GM18861 (cell line): ENCODE data around the gene IL1RAP.
A peak's percentile ranks its signal among the peaks of the same experiment; 100 is the strongest.

ENCODE experiments used
- ATAC-seq: cut with Tn5 transposase; IDR thresholded peaks from one replicate; pipeline ENCODE4 v1.9.1; 2021; ENCODE audit not compliant: unreplicated experiment

IL1RAP gene

DNA sequence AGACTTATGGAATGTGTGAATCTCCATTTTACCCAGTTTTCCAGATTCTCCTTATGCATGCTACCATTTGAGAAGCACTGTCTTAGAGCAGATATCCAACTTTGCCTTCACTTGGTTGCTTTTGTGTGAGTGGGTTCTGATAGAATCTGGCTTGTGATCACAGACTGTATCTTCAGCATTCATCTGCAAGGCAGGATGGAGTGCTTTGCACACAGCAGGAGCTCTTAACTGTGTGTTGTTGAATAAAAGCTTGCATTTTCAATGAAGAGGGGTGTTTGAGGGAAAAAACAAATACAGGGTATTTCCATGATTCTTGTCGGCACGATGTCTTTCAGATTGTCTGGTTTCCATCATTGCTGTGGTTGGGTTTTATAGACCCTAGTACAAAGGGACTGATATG lies 24.4 kb downstream of the IL1RAP start:
- ATAC-seq, result no peak

- no peak for ATAC-seq
Measured at GRCh38 chr3:190539526-190539925, 25.6 kb downstream of the IL1RAP start.

DNA sequence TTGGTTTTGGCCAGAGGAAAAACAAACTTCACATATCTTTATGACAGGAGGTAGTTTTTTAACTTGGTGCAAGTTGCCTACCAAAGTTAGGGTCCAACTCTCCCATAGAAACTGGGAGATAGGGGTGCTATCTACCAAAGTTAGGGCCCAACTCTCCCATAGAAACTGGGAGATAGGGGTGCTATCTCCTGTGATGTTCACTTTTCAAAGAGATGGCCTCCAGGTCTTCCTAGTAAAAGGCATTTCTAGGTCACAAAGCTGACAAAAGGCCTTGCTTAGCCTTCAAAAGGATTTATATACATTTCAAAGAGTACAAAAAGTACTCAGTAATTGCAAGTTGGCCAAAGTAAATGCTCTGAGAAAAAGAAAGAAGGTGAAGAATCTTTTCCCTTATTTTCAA lies 27.1 kb downstream of the IL1RAP start:
- no peak for ATAC-seq

DNA sequence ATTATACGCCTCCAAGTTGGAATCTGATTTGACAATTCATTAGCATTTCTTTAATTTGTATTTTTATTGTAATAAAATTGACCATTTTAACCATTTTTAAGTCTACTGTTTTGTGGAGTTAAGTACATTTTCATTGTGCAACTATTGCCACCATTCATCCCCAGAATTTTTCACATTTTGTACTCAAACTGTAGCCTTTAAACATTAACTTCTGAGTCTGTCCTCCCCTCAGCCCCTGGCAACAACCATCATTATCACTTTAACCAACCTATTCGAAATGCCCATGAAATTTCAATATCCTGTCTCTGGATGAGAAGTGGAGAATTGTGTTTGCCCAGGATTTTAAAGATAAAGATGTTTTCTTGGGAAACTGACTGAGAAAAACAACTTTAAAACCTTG lies 27.7 kb downstream of the IL1RAP start:
- ATAC-seq, result no peak

DNA sequence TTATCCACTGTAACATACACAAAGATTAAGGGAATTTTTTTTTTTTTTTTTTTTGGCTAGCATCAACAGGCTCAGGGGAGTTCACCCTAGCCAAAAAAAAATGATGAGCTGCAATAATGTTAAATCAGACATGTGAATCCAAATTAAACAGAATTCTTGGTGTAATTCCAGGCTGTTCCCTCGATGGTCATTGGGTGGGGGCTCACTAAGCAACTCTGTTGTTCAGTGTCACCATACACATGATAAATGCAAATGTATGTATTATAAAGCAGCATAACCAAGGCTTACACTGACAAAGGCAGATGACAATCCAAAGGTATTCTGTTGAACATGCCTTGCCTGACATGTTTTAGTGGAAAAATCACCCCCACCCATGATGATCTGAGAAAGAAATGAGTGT lies 29.0 kb downstream of the IL1RAP start:
- no peak for ATAC-seq

GRCh38 chr3:190543671-190544070 lies 29.8 kb downstream of the IL1RAP start:
- no peak for ATAC-seq

DNA sequence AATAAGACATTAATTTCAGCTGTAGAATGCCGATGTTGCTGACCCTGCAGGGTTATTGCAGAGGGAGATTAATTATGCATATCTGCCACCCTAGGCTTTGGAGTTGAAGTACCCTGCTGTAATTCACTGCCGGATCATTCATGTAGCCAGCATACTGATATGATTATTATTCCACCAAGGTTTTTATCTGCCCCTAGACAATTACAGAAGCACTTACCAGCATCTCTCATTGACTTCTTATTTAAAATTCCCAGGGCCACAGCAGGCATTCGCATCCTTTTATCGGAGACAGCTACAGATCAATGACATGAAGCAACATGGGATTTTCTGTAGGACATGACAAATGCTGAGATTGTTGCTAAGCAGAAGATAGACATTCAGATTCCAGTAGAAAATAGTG lies 31.3 kb downstream of the IL1RAP start:
- no peak for ATAC-seq

DNA sequence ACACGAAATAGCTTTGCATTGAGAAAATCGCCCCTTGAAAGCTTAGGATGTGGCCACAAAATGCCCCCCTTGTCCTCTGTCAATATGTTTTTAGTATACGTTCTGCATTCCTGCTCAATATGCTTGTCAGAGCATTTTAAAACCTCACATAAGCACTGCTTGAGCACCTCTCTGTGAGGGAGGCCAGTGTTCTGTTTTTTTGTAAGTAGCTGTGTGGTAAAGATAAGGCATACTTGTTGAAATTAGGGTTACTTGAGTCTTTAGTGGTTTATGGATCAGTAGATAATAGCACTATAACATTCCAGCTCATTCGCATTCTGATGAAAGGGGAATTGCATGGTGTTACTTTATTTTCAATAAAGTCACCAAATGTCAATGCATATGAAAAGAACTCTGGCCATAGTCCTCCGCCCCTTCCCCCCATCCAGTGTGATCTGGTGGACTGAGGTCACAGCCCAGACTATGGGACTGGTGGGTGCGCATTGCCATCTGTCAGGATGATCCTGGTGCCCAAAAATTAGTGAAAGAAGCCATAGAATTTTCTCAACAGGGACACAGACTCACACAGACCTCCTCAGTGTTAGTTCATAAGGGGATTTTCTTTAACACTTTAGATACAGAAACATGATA lies 33.1 kb downstream of the IL1RAP start:
- ATAC-seq, result no peak

- no peak for ATAC-seq
Measured at GRCh38 chr3:190548031-190548656, 34.3 kb downstream of the IL1RAP start.

GRCh38 chr3:190552021-190552420 lies 38.1 kb downstream of the IL1RAP start:
- no peak for ATAC-seq

DNA sequence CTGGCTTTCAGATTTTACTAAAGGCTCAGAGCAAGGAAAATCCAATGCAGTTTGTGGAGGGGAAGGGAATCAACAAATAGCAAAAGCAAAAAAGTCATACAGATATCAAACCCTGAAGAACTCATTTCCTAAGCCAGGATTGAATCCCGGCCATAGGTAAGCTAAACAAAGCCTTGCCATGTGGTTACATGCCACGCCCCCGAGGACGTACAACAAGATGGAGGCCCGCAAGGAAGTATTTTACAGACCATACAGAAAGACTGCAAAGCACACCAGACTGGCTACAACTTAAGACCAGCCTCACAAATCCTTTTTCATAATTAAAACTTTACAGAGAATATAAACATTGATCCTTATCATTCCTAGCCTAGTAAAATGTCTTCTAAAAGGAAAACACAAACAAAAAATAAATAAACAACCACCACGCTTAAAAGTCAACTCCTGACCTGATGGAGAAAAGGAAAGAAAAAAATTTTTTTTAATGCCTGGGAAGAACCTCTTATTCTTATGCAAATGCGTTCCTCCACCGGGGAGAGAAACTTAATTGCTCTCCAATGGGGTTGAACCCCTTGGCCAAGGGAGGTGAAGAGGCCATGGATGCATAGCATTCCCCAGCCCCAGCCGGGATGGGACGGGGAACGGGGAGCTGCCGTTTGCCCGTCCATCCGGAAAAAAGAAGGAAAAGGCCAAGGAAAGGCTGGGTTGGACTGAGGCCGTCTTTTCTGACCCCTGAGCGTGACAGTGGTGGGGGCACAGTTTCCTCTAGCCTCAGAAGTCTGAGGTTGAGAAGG lies 39.3 kb downstream of the IL1RAP start:
- no peak for ATAC-seq

DNA sequence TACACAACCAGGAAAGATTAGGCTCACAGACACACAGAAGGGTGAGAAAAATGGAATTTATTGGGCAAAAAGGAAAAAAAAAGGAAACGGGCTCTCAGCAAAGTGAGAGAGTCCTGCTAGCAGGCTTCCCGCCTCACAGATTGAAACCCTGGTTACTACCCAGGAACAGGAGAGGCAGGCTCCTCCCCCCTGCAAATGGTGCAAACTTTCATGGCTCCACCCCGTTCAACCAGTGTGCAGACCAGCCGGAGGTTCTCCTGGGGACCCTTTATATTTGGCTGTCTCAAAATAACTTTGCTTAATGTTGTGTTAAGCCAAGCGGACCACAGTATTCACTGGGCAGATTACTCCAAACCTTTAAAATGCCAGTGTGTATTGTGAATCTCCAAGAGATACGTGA lies 40.3 kb downstream of the IL1RAP start:
- no peak for ATAC-seq

GRCh38 chr3:190556351-190556750 lies 42.5 kb downstream of the IL1RAP start:
- ATAC-seq, result no peak

GRCh38 chr3:190557296-190557695 lies 43.4 kb downstream of the IL1RAP start:
- no peak for ATAC-seq

- ATAC-seq, result no peak
Measured at GRCh38 chr3:190558316-190558715, 44.4 kb downstream of the IL1RAP start.

DNA sequence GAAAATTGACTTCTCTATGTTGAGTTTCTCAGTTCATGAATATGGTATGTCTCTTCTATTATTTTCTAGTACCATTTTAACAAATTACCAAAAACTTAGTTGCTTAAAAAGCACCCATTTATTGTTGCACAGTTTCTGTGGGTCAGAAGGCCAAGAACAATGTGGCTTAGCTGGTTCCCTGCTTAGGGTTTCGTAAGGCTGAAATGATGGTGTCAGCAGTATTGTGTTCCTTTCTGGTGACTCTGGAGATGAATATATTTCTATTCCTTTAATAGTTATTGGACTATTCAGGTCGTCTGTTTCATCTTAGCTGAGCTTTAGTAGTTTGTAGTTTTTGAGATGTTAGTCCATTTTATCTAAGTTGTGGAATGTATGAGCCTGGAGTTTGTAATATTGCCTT lies 44.9 kb downstream of the IL1RAP start:
- ATAC-seq, result no peak

- no peak for ATAC-seq
Measured at GRCh38 chr3:190560013-190560895, 46.4 kb downstream of the IL1RAP start.

- ATAC-seq, result no peak
Measured at GRCh38 chr3:190562866-190563510, 49.1 kb downstream of the IL1RAP start.

- ATAC-seq, result no peak
Measured at GRCh38 chr3:190564175-190564574, 50.3 kb downstream of the IL1RAP start.

DNA sequence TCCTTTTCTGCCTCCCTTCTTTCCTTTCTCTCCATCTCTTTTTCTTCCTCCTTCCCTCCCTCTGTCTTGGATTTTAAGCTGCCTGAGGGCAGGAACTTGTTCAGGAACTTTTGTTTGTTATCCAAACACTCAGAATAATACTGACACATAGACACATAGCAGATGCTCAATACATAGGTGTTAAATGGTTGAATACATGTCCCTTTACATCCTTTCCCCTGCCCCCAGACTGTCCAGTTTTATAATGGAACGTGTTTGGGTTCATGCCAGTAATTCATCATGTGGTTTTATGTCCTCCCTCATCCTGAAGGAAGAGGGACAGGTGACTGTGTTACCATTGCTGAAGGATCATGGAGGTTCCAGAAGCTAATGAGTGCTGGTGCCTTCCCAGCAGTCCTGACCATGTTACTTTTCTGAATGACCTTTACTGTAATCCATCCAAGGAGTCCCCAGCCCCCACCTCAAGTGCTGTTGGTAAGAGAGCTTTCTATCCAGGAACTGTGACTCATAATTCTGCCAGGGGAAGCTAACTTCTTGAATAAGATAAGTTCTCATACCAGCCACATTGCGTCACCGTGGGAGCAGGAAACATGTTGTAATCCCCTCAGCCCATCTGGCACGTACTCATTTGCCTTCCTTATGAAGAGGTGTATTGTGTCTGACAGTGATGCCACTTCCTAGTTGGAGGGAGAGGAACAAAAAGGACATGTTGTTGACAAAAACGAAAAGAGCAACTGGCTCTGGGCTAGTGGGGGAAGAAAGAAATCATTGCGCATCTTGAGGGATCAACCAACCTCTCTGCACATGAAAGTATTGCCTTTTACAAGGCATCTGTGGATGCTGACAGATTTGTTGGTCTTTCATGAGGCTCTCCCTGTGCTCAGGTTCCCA lies 52.4 kb downstream of the IL1RAP start:
- ATAC-seq, result peak; percentile 64
